GM19463 (cell line): ENCODE data around the gene SURF6.
"Not testable (repeated sequence)": the region's sequence is repeated elsewhere in the genome, so short reads cannot be mapped to it uniquely, and the experiment has no call there.

Experiments used
- ATAC-seq: cut with Tn5 transposase; IDR thresholded peaks from one replicate; pipeline ENCODE4 v1.9.1; 2021; ENCODE audit warnings: mild to moderate bottlenecking, moderate library complexity; ENCODE audit not compliant: unreplicated experiment

SURF6 gene

DNA sequence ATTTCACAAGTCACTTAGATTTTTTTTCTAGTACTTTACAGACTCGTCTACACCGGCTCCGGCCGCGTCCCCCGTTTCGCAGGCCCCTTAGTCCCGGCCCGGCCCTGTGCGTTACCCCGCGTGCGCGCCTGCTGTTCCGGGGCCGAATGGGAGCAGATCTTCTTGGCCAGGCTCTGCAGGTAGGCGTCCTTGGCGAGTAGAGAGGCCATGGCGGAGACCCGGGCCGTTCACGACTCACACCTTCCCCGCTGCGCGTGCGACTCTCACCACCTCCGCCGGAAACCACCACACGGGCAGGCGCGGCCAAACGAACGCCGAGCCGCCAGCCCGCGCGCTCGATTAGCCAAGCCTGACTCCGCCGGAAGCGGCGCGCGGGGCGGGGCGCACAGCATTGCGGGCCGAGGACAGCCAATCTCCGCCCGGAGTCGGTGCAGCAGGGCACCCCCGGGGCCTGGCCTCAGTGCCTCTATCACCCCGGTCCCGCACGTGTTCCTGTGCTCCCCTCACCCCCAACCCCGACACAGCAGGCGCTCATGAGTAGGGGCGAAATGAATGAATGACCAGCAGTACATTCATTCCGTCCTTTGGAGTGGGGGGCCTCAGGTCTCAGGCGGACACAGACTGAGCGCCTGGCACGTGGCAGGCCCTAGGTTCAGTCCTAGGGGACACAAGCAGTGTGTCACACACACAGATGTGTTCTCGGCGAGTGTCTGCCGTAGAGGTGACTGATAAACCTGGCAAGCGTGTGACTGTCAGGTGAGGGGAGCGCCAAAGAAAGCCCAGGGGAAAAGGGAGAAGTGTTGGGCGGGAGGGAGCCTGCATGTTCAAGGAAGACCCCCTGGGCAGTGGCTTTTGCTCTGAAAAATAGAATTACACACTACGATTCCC, at the start of gene SURF6:
Gene SURF6 (minus strand): TSS at position 265 of the 888 bp plus-strand sequence. CDS start 56 bp downstream, at position 209.
- ATAC-seq = peak; percentile 88

DNA sequence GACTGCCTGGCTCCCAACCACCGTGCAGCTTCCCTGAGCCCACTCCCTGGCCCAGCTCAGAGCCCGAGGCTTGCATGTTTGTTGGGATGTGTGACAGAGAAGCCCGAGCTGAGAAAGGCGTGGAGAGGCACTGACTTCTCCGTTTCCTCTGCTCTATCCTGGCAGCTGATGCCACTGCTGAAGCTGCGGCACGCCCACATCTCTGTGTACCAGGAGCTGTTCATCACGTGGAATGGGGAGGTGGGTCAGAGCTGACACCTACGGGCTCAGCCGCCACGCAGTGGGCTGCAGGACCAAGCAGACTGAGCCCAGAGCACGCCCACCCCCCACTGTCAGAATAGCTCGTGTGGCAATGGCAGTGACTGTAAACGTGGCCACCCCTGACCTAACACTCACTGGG, 49.5 kb upstream of the SURF6 start:
- ATAC-seq = no peak

DNA sequence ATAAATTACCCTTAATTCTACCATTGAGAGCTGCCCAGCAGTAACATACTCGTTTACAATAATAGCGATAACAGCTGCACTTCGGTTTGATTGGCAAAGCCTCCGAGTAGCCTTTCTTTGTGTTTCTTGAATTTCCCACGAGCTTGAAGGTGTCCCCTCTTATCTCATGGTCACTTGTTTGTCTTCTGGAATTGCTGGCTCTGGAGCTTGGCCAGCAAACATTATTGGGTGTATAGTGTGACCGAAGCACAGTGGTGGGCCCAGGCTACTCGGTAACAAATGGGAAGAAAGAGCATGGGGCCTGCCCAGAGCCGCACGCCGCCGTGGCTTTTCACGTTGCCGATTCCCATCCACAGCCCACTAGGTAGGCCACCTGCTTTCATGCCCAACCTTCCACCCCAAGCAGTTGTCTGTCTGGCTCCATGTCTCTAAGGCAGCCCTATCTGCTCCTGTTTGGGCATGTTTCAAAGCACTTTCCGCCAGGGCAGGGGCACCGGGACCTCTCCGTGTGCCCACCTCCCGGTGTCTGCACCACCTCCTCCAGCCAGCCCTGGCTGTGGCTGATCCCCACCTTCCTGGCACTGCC, 48.8 kb upstream of the SURF6 start:
- no peak for ATAC-seq

DNA sequence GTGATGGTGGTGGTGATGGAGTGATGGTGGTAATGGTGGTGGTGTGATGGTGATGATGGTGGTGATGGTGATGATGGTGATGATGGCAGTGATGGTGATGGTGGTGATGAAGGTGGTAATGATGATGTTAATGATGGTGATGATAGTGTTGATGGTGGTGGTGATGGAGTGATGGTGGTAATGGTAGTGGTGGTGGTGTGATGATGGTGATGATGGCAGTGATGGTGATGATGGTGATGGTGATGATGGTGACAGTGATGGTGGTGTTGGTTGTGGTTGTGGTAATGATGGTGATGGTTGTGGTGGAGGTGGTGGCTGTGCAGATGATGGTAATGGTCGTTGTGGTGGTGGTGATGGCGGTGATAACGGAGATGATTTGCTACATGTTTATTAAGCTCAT, 47.5 kb upstream of the SURF6 start:
- no peak for ATAC-seq

DNA sequence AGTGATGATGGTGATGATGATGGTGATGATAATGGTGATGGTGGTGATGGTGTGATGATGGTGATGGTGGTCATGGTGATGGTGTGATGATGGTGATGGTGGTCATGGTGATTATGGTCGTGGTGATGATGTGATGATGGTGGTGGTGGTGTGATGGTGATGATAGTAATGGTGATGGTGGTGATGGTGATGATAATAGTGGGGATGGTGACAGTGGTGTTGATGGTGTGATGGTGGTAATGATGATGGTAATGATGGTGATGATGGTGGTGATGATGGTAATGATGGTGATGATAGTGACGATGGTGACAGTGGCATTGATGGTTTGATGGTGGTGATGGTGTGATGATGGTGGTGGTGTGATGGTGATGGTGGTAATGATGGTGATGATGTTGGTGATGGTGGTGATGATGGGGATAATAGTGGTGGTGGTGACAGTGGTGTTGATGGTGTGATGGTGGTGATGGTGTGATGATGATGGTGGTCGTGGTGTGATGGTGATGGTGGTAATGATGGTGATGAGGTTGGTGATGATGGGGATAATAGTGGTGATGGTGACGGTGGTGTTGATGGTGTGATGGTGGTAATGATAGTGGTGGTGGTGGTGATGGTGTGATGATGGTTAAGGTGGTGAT, 46.6 kb upstream of the SURF6 start:
- no peak for ATAC-seq

DNA sequence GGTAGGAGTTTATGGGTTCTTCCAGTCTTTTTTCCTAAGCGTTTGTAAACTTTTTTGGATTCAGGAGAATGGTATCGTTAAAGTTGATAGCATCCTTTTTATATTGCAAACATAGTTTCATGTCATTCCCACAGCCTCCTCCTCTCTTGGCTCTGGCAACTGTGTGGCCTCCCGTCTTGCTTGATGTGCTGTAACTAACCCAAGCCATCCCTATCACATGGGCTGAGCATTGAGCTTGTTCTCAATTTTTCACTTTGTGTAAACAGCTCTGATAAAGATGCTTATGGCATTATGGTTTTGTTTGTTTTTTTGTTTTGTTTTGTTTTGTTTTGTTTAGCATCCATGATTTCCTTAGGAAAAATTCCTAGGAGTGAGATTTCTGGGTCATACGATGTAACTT, 44.7 kb upstream of the SURF6 start:
- ATAC-seq = no peak

DNA sequence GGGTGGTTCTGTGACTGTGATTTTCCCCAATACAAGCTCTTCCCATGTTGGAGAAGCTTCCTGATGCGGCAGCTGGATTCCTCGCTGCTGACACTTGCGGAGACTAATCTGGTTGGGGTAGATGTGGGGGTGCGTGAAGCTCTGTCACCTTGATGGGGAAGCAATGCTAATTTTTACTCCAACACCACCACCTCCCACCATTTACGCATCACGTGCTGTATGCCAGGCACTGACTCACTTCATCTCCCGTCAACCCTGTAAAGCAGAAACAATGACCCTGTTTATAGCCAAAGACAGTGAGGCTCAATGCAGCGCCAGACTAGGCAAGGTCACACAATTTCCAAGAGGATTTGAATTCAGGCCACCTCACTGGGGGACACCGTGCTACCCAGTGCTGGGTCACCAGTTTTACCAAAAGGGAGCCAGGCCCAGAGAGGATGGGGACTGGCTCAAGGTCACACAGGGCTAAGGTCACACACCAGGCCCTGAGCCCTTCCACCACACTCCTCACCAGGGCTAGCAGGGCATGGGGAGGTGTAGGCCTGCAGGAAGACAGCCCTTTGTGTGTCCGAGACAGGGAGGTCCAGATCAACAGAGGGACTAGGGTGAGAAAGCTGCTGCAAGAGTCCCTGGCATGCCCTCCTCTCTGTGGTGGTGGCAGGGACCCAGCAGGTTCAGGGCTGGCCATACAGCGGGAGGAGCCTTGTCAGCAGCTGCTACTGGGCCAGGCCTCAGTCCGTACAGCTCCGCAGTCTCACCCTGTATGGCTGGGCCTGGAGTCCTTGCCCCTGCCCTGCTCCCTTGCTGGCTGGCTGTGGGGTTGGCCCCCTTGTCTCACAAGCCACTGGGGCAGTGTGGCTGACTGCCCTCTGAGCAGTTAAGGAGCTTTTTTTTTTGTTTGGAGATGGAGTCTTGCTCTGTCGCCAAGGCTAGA, 43.4 kb upstream of the SURF6 start:
- ATAC-seq = no peak

DNA sequence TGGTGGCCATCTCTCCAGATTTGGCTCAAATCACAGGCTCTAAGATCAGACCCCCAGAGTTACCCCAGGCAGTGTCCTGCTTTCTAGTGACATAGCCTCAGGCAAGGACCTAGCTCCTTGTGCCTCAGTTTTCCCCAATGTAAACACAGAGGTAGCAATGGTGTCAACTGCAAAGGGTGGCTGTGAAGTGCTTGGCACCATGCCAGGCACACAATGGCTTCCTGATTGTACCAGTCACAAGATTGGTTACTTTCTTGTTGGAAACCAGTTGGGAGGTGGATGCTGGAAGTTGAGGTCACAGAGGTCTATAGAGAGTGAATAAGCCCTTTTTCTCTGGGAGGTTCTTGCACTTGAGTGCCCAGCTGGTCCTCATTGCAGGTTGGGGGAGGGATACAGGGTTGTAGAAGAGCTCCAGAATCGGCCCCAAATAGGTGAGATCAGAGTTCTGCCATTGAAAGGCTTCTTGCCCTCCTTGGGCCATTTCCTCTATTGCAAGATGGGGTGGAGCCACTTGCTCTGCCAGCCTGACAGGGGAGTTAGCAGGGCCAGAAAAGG, 42.5 kb upstream of the SURF6 start:
- no peak for ATAC-seq

DNA sequence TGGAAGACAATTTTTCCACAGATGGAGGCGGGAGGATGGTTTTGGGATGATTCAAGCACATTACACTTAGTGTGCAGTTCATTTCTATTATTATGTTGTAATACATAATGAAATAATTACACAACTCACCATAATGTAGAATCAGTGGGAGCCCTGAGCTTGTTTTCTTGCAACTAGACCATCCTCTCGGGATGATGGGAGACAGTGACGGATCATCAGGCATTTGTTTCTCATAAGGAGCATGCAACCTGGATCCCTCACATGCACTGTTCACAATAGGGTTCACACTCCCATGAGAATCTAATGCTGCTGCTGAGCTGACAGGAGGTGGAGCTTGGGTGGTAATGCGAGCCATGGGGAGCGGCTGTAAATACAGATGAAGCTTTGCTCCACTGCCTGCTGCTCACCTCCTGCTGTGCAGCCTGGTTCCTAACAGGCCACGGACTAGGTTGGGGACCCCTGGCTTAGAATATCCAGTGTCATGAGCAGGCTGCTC, 41.8 kb upstream of the SURF6 start:
- no peak for ATAC-seq

DNA sequence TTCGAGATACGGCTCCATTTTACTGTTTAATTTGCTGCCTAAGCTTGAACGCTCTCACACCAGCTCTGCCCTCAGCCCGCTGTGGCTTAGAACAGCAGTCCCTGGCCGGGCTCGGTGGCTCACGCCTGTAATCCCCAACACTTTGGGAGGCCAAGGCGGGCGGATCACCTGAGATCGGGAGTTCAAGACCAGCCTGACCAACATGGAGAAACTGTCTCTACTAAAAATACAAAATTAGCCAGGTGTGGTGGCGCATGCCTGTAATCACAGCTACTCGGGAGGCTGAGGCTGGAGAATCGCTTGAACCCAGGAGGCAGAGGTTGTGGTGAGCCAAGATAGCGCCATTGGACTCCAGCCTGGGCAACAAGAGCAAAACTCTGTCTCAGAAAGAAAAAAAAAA, 41.3 kb upstream of the SURF6 start:
- not testable (repeated sequence) for ATAC-seq

DNA sequence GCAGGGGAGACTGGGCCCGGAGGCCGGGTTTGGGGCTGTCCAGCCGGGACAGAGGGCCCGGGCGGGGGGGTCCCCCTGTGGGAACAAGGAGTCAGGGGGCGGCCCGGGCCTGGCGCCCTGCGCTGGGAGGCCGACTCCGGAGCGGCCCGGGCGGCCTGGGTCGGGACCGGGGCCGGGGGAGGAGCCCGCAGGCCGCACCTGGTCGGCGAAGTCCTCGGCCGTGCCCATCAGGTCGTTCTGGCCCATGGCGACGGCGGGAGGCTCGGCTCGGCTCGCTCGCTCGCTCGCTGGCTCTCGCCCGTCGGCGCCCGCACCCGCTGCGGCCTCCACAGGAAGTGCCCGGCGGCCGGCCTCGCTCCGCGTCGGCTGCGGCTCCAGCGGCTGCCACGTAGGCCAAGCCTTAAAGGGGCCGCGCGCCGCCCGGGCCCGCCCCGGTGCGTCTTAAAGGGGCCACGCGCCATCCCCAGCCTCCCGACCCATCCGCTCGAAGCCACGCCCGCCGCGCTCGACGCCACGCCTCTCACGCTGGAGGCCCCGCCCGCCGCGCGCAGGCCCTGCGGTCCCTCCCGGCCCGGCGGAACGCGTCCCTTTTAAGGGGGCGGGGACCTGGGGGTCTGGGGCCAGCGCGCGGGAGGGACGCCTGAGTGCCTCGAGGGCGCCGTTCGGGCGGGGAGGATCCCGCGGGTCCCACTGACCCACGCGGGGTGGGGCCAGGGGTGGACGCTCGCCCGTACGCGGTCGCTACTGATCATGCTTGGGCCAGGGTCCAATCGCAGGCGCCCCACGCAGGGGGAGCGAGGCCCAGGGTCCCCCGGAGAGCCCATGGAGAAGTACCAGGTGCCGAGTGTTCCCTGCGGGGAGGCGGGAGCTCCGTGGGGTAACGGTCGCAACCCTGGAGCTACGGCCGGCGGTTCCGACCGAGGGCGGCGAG, 40.0 kb upstream of the SURF6 start, which contains the start of the genes STKLD1 and SURF4:
Gene STKLD1 (plus strand): TSS at position 643 of the 931 bp plus-strand sequence. CDS start 108 bp downstream, at position 751.
Gene SURF4 (minus strand): TSS at position 337 of the 931 bp plus-strand sequence. CDS start 91 bp downstream, at position 246.
- ATAC-seq = peak; percentile 92

DNA sequence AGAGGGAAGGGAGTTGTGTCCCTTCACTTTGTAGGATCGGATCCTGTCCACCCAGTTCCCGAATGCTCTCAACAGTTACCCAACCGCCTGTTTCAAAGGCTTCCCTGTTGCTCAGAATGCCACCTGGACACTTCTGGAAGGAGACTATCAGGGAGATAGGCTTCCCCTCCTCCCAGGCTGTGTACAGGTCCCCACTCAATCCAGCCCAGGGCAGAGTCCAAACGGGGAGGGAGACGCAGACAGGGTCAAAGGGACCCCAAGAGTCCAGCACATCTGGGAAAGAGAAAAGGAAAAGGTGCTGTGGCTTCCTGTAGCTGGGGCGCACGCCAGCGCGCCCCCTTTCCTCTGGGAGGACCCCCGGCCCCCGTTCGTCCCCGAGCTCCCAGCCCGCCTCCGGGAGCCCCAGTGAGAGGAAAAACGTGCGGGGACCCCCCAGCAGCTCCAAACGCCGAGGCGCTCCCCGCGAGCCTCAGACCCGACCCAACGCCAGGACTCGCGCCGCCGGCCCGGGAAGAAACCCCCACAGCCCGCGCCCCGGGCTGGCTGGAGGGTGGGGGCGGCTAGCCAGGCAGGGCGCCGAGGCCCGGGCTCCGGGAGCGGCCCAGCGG, 39.2 kb upstream of the SURF6 start:
- peak; percentile 7 for ATAC-seq

DNA sequence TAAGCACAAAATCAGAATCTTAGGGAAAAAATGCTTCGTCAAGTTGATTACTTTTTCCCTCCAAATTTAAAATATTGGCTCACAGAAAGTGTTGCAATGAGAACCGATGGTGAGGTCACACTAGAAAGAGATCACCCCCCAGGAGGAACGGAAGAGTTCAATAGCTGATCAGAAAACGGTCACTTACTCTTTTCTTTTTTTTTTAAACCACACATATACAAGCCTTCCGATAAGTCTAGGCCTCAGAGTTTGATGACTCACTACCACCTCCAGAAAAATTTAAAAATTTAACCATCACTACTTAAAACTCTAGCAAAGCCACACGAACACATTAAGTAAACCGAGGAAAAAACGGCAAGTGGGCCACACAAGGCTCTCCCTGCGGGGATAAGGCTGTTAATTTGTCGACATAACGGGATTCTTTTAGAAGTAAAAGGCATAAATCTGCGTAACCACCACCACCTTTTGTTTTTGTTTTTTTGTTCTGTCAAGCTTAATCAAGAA, 38.7 kb upstream of the SURF6 start:
- ATAC-seq = no peak

DNA sequence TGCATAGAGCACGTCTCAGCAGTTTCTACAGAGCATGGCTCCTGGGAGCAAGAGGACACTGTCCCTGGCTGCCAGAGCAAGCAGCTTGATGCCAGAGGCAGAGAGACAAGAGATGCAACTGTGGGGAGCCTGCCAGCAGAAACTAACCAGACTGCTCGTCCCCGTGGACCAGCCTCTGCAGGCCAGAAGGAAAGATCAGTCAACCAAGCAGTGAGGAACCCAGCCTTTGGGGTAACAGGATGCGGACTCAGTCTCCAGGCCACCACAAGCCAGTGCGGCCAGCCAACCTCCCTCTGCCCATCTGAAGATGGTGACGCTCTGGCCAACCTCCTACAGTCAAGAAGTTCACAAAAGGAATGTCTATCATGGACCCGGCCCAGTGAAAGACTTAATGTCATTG, 36.2 kb upstream of the SURF6 start:
- no peak for ATAC-seq

DNA sequence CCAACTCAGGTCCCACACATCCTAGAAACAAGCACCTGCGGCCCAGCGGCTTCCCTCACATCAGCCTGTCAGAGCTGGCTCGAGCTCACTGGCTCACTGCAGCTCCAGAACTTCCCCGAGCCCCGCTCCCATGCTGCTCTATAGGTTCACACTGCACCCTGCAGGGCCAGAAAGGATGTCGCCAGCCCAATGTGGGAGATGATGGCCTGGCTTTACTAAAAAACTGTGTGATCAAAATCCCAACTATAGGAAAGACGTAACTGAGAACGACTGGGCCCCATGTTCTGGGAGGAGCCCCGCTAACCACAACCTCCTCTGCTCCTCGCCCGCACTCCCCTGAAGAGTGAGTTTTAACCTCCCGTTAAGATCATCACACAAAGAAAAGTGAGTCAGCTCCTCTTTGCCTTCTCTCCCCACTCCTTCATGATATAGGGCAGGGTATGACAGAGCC, 35.3 kb upstream of the SURF6 start:
- no peak for ATAC-seq

DNA sequence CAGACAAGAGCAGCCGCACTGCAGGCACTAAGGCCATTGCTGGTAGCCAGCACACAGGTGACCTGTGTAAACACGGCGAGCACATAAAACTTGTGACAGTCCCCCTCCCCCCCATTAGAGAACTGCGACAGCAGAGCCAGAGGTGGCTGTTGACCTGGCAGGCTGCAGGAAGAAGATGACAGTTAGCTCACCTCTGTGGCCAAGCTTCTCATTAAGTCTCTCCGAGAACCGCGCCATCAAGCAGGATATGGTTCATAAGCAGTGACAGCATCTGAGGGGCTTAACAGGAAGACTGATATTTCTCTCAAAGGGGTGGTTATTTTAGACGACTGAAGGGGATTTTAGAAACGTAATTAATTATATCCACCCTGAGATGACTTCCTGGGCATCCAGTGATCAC, 34.7 kb upstream of the SURF6 start:
- ATAC-seq = no peak

DNA sequence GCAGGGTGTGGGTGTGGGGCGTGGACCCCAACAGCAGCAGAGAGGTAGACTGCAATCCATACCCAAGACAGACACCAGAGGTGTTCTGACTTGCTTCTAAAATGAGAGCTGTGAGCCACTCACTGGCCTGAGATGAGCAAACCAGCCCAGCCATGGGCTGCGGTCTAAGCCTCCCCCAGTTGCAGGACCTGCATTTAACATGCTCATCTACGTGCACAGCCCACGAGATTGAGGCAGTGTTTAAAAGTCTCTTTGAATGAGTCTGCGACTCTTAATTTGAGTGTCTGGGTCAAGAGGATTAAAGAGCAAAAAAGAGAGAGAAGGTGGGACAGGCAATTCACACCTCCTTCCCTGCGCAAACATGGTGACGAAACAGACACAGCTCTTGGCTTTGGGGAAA, 33.9 kb upstream of the SURF6 start:
- no peak for ATAC-seq

DNA sequence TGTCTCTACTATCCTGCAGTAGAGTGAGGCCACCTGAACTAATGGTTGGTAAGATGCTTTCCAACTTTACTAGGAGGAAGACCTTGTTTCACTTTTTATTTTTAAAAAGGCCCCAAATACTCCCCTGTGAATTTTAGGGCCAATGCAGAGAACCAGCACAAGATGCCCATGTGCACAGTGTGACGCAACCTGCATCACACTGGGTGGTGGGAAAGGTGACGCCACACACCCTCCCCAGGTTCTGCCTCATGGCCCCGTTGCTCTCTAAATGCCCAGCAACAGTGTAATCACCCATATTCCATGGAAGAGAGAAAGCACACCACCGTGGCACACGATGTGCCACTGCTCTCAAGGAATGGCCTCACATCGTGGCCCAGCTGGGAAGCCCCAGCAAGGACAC, 33.4 kb upstream of the SURF6 start:
- no peak for ATAC-seq
